ENCODE measurements around the gene CELSR1.
A peak's percentile ranks its signal among the peaks of the same experiment; 100 is the strongest.

The CELSR1 gene

GRCh38 chr22:46439576-46440465, 97.6 kb downstream of the CELSR1 start:
- DNase-seq = no peak

- no peak for DNase-seq
Observed at GRCh38 chr22:46439111-46439510, 98.3 kb downstream of the CELSR1 start.

- DNase-seq = no peak
Observed at GRCh38 chr22:46437671-46438440, 99.6 kb downstream of the CELSR1 start.

- no peak for DNase-seq
Observed at GRCh38 chr22:46436595-46437175, 100.7 kb downstream of the CELSR1 start.

GRCh38 chr22:46433318-46433717, 104.1 kb downstream of the CELSR1 start:
- DNase-seq = no peak

- DNase-seq = peak; percentile 53
Observed at GRCh38 chr22:46432164-46433068, 105.0 kb downstream of the CELSR1 start.

GRCh38 chr22:46430961-46431838, 106.2 kb downstream of the CELSR1 start:
- no peak for DNase-seq

GRCh38 chr22:46429325-46429853, 108.0 kb downstream of the CELSR1 start:
- no peak for DNase-seq

GRCh38 chr22:46428602-46429324, 108.7 kb downstream of the CELSR1 start:
- no peak for DNase-seq

- DNase-seq = no peak
Observed at GRCh38 chr22:46428171-46428570, 109.2 kb downstream of the CELSR1 start.

- DNase-seq = no peak
Observed at GRCh38 chr22:46425016-46425415, 112.4 kb downstream of the CELSR1 start.

- no peak for DNase-seq
Observed at GRCh38 chr22:46424496-46424895, 112.9 kb downstream of the CELSR1 start.

GRCh38 chr22:46422896-46423295, 114.5 kb downstream of the CELSR1 start:
- DNase-seq = no peak

- DNase-seq = no peak
Observed at GRCh38 chr22:46421267-46421666, 116.2 kb downstream of the CELSR1 start.

GRCh38 chr22:46419754-46420571, 117.5 kb downstream of the CELSR1 start:
- DNase-seq = no peak

GRCh38 chr22:46418827-46419226, 118.6 kb downstream of the CELSR1 start:
- DNase-seq = no peak

- DNase-seq = no peak
Observed at GRCh38 chr22:46417769-46418168, 119.7 kb downstream of the CELSR1 start.

GRCh38 chr22:46416891-46417580, 120.4 kb downstream of the CELSR1 start:
- no peak for DNase-seq

GRCh38 chr22:46416520-46416871, 120.9 kb downstream of the CELSR1 start:
- no peak for DNase-seq
